ENCODE measurements around the gene AOPEP. TPM values are rescaled to one million over a fixed set of nuclear protein-coding genes. Genes with fewer than 3 reads are reported as not detected.

The AOPEP gene
- 44.3 TPM for polyA plus RNA-seq
- long read RNA-seq, donor 1: 0 reads
- long read RNA-seq, donor 2, partial matches to known transcripts: 0 of 12 reads
- long read RNA-seq, donor 2, other reads (novel, unspliced or antisense): 5 of 12 reads
- long read RNA-seq, donor 3: 0 reads
- long read RNA-seq, donor 4, partial matches to known transcripts: 0 of 1 reads
- long read RNA-seq, donor 4, other reads (novel, unspliced or antisense): 0 of 1 reads
- long read RNA-seq, donor 5, partial matches to known transcripts: 5 of 7 reads
- long read RNA-seq, donor 5, other reads (novel, unspliced or antisense): 0 of 7 reads
- long read RNA-seq, donor 6, partial matches to known transcripts: 0 of 13 reads
- long read RNA-seq, donor 6, other reads (novel, unspliced or antisense): 9 of 13 reads
- long read RNA-seq, donor 7, partial matches to known transcripts: 0 of 2 reads
- long read RNA-seq, donor 7, other reads (novel, unspliced or antisense): 0 of 2 reads
- long read RNA-seq, donor 8, partial matches to known transcripts: 0 of 3 reads
- long read RNA-seq, donor 8, other reads (novel, unspliced or antisense): 0 of 3 reads
- long read RNA-seq, donor 9, partial matches to known transcripts: 0 of 2 reads
- long read RNA-seq, donor 9, other reads (novel, unspliced or antisense): 0 of 2 reads
- long read RNA-seq, donor 10, partial matches to known transcripts: 0 of 6 reads
- long read RNA-seq, donor 10, other reads (novel, unspliced or antisense): 0 of 6 reads
- long read RNA-seq, donor 11, partial matches to known transcripts: 0 of 2 reads
- long read RNA-seq, donor 11, other reads (novel, unspliced or antisense): 0 of 2 reads

GRCh38 chr9:94726495-94727191 lies at the start of gene AOPEP:
Gene AOPEP, plus strand, starts transcription at chr9:94726699. Its CDS starts 33,085 bp downstream, at chr9:94759784.
- peak within 1 kb of the TSS; percentile 98 for H3K4me3 ChIP-seq (ENCODE audit: low read length)
- H3K9me3 ChIP-seq (ENCODE audit: control insufficient read depth, low read depth, low read length): no peaks in the 10 kb centered on the region
- DNase-seq: peak; percentile 98
- peaks cover 3% of the 10 kb centered on the region for H3K4me1 ChIP-seq (ENCODE audit: control insufficient read depth, insufficient read depth, low read length)
- peak within 1 kb of the TSS; percentile 98 for H3K27ac ChIP-seq (ENCODE audit: low read length)
- no peaks in the 10 kb centered on the region for H3K27me3 ChIP-seq (ENCODE audit: control insufficient read depth, insufficient read depth, low read length)
- H3K36me3 ChIP-seq (ENCODE audit: control insufficient read depth, insufficient read depth, low read length): no peaks in the 10 kb centered on the region
- WGBS (ENCODE audit: insufficient coverage, low lambda C conversion rate): no CpG with 5 or more reads among the region's 52 CpGs

GRCh38 chr9:94677929-94678328 lies 48.6 kb upstream of the AOPEP start:
- H3K27me3 ChIP-seq (ENCODE audit: control insufficient read depth, insufficient read depth, low read length): no peaks in the 10 kb centered on the region
- H3K9me3 ChIP-seq (ENCODE audit: control insufficient read depth, low read depth, low read length): no peaks in the 10 kb centered on the region
- H3K36me3 ChIP-seq (ENCODE audit: control insufficient read depth, insufficient read depth, low read length): no peaks in the 10 kb centered on the region
- no peak overlapping the region for H3K4me3 ChIP-seq (ENCODE audit: low read length)
- WGBS (ENCODE audit: insufficient coverage, low lambda C conversion rate): no CpG with 5 or more reads among the region's 4 CpGs
- H3K27ac ChIP-seq (ENCODE audit: low read length): no peak overlapping the region
- DNase-seq: no peak
- peaks cover 5% of the 10 kb centered on the region for H3K4me1 ChIP-seq (ENCODE audit: control insufficient read depth, insufficient read depth, low read length)

- H3K27ac ChIP-seq (ENCODE audit: low read length): no peak overlapping the region
- no peak overlapping the region for H3K4me3 ChIP-seq (ENCODE audit: low read length)
- no peaks in the 10 kb centered on the region for H3K36me3 ChIP-seq (ENCODE audit: control insufficient read depth, insufficient read depth, low read length)
- H3K27me3 ChIP-seq (ENCODE audit: control insufficient read depth, insufficient read depth, low read length): no peaks in the 10 kb centered on the region
- H3K9me3 ChIP-seq (ENCODE audit: control insufficient read depth, low read depth, low read length): no peaks in the 10 kb centered on the region
- no peak for DNase-seq
- WGBS (ENCODE audit: insufficient coverage, low lambda C conversion rate): 82% methylated on average over 2 of the region's 8 CpGs
- peaks cover 3% of the 10 kb centered on the region for H3K4me1 ChIP-seq (ENCODE audit: control insufficient read depth, insufficient read depth, low read length)
These were observed 46.9 kb upstream of the AOPEP start for GRCh38 chr9:94679587-94679986.

GRCh38 chr9:94680020-94680419 lies 46.5 kb upstream of the AOPEP start:
- Histone ChIP-seq H3K36me3 (ENCODE audit: control insufficient read depth, insufficient read depth, low read length) (no peaks in the 10 kb centered on the region), H3K27ac (ENCODE audit: low read length) (no peak overlapping the region), H3K4me3 (ENCODE audit: low read length) (no peak overlapping the region), H3K27me3 (ENCODE audit: control insufficient read depth, insufficient read depth, low read length) (no peaks in the 10 kb centered on the region), H3K9me3 (ENCODE audit: control insufficient read depth, low read depth, low read length) (no peaks in the 10 kb centered on the region), H3K4me1 (ENCODE audit: control insufficient read depth, insufficient read depth, low read length) (peaks cover 3% of the 10 kb centered on the region)
- DNase-seq: no peak
- WGBS (ENCODE audit: insufficient coverage, low lambda C conversion rate): 100% methylated on average over 1 of the region's 1 CpG

GRCh38 chr9:94680621-94681020 lies 45.9 kb upstream of the AOPEP start:
- peaks cover 3% of the 10 kb centered on the region for H3K4me1 ChIP-seq (ENCODE audit: control insufficient read depth, insufficient read depth, low read length)
- H3K27ac ChIP-seq (ENCODE audit: low read length): no peak overlapping the region
- no peaks in the 10 kb centered on the region for H3K27me3 ChIP-seq (ENCODE audit: control insufficient read depth, insufficient read depth, low read length)
- WGBS (ENCODE audit: insufficient coverage, low lambda C conversion rate): no CpG with 5 or more reads among the region's 2 CpGs
- H3K36me3 ChIP-seq (ENCODE audit: control insufficient read depth, insufficient read depth, low read length): no peaks in the 10 kb centered on the region
- no peak overlapping the region for H3K4me3 ChIP-seq (ENCODE audit: low read length)
- DNase-seq: no peak
- no peaks in the 10 kb centered on the region for H3K9me3 ChIP-seq (ENCODE audit: control insufficient read depth, low read depth, low read length)

GRCh38 chr9:94681508-94681907 lies 45.0 kb upstream of the AOPEP start:
- H3K4me3 ChIP-seq (ENCODE audit: low read length): no peak overlapping the region
- no peaks in the 10 kb centered on the region for H3K27me3 ChIP-seq (ENCODE audit: control insufficient read depth, insufficient read depth, low read length)
- no peaks in the 10 kb centered on the region for H3K36me3 ChIP-seq (ENCODE audit: control insufficient read depth, insufficient read depth, low read length)
- WGBS (ENCODE audit: insufficient coverage, low lambda C conversion rate): no CpG with 5 or more reads among the region's 7 CpGs
- no peak overlapping the region for H3K27ac ChIP-seq (ENCODE audit: low read length)
- H3K9me3 ChIP-seq (ENCODE audit: control insufficient read depth, low read depth, low read length): no peaks in the 10 kb centered on the region
- H3K4me1 ChIP-seq (ENCODE audit: control insufficient read depth, insufficient read depth, low read length): peaks cover 7% of the 10 kb centered on the region
- peak; percentile 49 to 61 for DNase-seq

GRCh38 chr9:94685359-94685758 lies 41.1 kb upstream of the AOPEP start:
- WGBS (ENCODE audit: insufficient coverage, low lambda C conversion rate): no CpG with 5 or more reads among the region's 2 CpGs
- no peak for DNase-seq
- H3K4me3 ChIP-seq (ENCODE audit: low read length): no peak overlapping the region
- H3K27ac ChIP-seq (ENCODE audit: low read length): no peak overlapping the region
- H3K36me3 ChIP-seq (ENCODE audit: control insufficient read depth, insufficient read depth, low read length): no peaks in the 10 kb centered on the region
- no peaks in the 10 kb centered on the region for H3K27me3 ChIP-seq (ENCODE audit: control insufficient read depth, insufficient read depth, low read length)
- H3K9me3 ChIP-seq (ENCODE audit: control insufficient read depth, low read depth, low read length): no peaks in the 10 kb centered on the region
- peaks cover 10% of the 10 kb centered on the region for H3K4me1 ChIP-seq (ENCODE audit: control insufficient read depth, insufficient read depth, low read length)

GRCh38 chr9:94687451-94687850 lies 39.0 kb upstream of the AOPEP start:
- Histone ChIP-seq H3K4me3 (ENCODE audit: low read length) (no peak overlapping the region), H3K27ac (ENCODE audit: low read length) (no peak overlapping the region), H3K36me3 (ENCODE audit: control insufficient read depth, insufficient read depth, low read length) (no peaks in the 10 kb centered on the region), H3K9me3 (ENCODE audit: control insufficient read depth, low read depth, low read length) (no peaks in the 10 kb centered on the region), H3K27me3 (ENCODE audit: control insufficient read depth, insufficient read depth, low read length) (no peaks in the 10 kb centered on the region), H3K4me1 (ENCODE audit: control insufficient read depth, insufficient read depth, low read length) (peaks cover 7% of the 10 kb centered on the region)
- DNase-seq: no peak
- 100% methylated on average over 1 of the region's 2 CpGs for WGBS (ENCODE audit: insufficient coverage, low lambda C conversion rate)

- no peak for DNase-seq
- no peak overlapping the region for H3K27ac ChIP-seq (ENCODE audit: low read length)
- no CpG with 5 or more reads among the region's 9 CpGs for WGBS (ENCODE audit: insufficient coverage, low lambda C conversion rate)
These were observed 36.2 kb upstream of the AOPEP start for GRCh38 chr9:94690344-94690743.

GRCh38 chr9:94692601-94693000 lies 33.9 kb upstream of the AOPEP start:
- no peak overlapping the region for H3K4me3 ChIP-seq (ENCODE audit: low read length)
- WGBS (ENCODE audit: insufficient coverage, low lambda C conversion rate): no CpG with 5 or more reads among the region's 4 CpGs
- H3K27ac ChIP-seq (ENCODE audit: low read length): no peak overlapping the region
- H3K4me1 ChIP-seq (ENCODE audit: control insufficient read depth, insufficient read depth, low read length): peaks cover 8% of the 10 kb centered on the region
- H3K9me3 ChIP-seq (ENCODE audit: control insufficient read depth, low read depth, low read length): no peaks in the 10 kb centered on the region
- H3K27me3 ChIP-seq (ENCODE audit: control insufficient read depth, insufficient read depth, low read length): no peaks in the 10 kb centered on the region
- H3K36me3 ChIP-seq (ENCODE audit: control insufficient read depth, insufficient read depth, low read length): no peaks in the 10 kb centered on the region
- no peak for DNase-seq

More at GRCh38 chr9:94690344-94690743, 36.2 kb upstream of the AOPEP start:
- peaks cover 15% of the 10 kb centered on the region for H3K4me1 ChIP-seq (ENCODE audit: control insufficient read depth, insufficient read depth, low read length)
- no peaks in the 10 kb centered on the region for H3K27me3 ChIP-seq (ENCODE audit: control insufficient read depth, insufficient read depth, low read length)
- no peaks in the 10 kb centered on the region for H3K36me3 ChIP-seq (ENCODE audit: control insufficient read depth, insufficient read depth, low read length)
- no peak overlapping the region for H3K4me3 ChIP-seq (ENCODE audit: low read length)
- no peaks in the 10 kb centered on the region for H3K9me3 ChIP-seq (ENCODE audit: control insufficient read depth, low read depth, low read length)

Measured in large intestine (tissue), 12 donors.